PFSK-1 (cell line): Measurements from ENCODE around the gene FAM151A.

Source experiments
- FOXP2 ChIP-seq: optimal IDR thresholded peaks from 2 replicates; pipeline ENCODE3; 2011; ENCODE audit warnings: borderline replicate concordance, control low read depth, inconsistent platforms; ENCODE audit not compliant: insufficient read depth; ENCODE audit errors: extremely low read length, extremely low read depth
- POLR2AphosphoS5 ChIP-seq: IDR thresholded peaks from 2 replicates; pipeline ENCODE4 v1.6.1; 2012; ENCODE audit warnings: low read depth, mild to moderate bottlenecking, control low read depth, low read length, moderate library complexity
- SIN3A ChIP-seq: IDR thresholded peaks from 2 replicates; pipeline ENCODE4 v1.6.1; 2012; ENCODE audit warnings: mild to moderate bottlenecking, low read length, moderate library complexity, borderline replicate concordance; ENCODE audit not compliant: insufficient read depth
- TAF1 ChIP-seq: IDR thresholded peaks from 2 replicates; pipeline ENCODE4 v1.6.1; 2012; ENCODE audit warnings: low read length, control low read depth, borderline replicate concordance; ENCODE audit not compliant: insufficient read depth
- TF ChIP-seq, protein P1 (sequence below), 2 experiments: IDR thresholded peaks; 2 replicates each; pipeline versions ENCODE4 v1.6.1 to v1.8.0; 2011 to 2012; ENCODE audit warnings: low read depth in 2 of 2, low read length in 2 of 2, control low read depth in 1 of 2, inconsistent platforms in 1 of 2, mild to moderate bottlenecking in 1 of 2, moderate library complexity in 1 of 2; ENCODE audit not compliant: insufficient read depth in 1 of 2

The FAM151A gene

GRCh38 chr1:54666333-54666732, 43.0 kb upstream of the FAM151A start:
- TF ChIP-seq TAF1 (no peak), SIN3A (no peak), POLR2AphosphoS5 (no peak), FOXP2 (no peak)
- TF ChIP-seq, protein P1, sequence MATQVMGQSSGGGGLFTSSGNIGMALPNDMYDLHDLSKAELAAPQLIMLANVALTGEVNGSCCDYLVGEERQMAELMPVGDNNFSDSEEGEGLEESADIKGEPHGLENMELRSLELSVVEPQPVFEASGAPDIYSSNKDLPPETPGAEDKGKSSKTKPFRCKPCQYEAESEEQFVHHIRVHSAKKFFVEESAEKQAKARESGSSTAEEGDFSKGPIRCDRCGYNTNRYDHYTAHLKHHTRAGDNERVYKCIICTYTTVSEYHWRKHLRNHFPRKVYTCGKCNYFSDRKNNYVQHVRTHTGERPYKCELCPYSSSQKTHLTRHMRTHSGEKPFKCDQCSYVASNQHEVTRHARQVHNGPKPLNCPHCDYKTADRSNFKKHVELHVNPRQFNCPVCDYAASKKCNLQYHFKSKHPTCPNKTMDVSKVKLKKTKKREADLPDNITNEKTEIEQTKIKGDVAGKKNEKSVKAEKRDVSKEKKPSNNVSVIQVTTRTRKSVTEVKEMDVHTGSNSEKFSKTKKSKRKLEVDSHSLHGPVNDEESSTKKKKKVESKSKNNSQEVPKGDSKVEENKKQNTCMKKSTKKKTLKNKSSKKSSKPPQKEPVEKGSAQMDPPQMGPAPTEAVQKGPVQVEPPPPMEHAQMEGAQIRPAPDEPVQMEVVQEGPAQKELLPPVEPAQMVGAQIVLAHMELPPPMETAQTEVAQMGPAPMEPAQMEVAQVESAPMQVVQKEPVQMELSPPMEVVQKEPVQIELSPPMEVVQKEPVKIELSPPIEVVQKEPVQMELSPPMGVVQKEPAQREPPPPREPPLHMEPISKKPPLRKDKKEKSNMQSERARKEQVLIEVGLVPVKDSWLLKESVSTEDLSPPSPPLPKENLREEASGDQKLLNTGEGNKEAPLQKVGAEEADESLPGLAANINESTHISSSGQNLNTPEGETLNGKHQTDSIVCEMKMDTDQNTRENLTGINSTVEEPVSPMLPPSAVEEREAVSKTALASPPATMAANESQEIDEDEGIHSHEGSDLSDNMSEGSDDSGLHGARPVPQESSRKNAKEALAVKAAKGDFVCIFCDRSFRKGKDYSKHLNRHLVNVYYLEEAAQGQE (IDR thresholded peaks at IDR 0.05; ENCODE audit: insufficient read depth in 1 of 2, low read depth in 2 of 2, low read length in 2 of 2), result no peak

GRCh38 chr1:54665852-54666251, 42.5 kb upstream of the FAM151A start:
- TF ChIP-seq POLR2AphosphoS5 (no peak), TAF1 (no peak), SIN3A (no peak), FOXP2 (no peak)
- TF ChIP-seq, protein P1 (IDR thresholded peaks at IDR 0.05; ENCODE audit: insufficient read depth in 1 of 2, low read depth in 2 of 2, low read length in 2 of 2), result no peak

DNA sequence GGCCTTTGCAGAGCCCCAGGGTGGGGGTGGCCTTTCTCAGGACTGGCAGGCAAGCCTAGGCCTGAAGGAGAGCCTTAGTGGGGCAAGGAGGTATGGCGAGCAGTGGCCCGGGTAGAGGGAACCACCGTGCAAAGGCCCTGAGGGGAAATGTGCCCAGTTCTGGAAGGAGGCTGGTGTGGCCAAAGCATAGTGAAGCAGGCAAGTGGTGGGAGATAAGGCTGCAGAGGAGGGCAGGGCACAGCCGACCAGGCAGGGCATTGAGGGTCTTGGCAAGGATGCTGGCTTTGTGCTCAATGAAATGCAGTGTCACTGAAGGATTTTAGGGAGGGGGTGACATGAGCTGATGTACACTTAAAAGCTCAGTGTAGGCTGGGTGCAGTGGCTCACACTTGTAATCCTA, 41.0 kb upstream of the FAM151A start:
- no peak for TF ChIP-seq SIN3A
- TF ChIP-seq FOXP2, result no peak
- TF ChIP-seq, protein P1 (IDR thresholded peaks at IDR 0.05; ENCODE audit: insufficient read depth in 1 of 2, low read depth in 2 of 2, low read length in 2 of 2), result no peak
- TF ChIP-seq TAF1, result no peak

DNA sequence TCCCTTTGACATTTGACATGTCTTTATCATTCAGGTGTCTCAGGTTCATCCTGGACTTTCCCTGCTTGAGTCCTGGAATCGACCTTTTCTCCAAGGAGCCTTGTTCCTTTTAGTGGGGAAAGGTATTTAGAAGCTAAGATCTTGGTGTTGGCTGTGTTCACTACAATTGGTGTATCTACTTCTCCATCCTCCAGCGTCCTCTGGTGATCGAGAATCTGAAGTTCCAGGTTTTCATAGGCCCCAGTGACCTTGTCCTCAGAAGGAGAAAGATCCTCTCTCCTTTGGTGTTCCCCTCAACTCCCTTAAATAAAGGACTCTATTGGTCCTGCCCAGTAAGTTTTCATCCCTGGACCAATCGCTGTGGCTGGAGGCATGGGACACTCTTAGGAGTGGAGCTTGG, 40.4 kb upstream of the FAM151A start:
- TF ChIP-seq SIN3A (no peak), POLR2AphosphoS5 (no peak), TAF1 (no peak), FOXP2 (no peak)
- TF ChIP-seq, protein P1 (IDR thresholded peaks at IDR 0.05; ENCODE audit: insufficient read depth in 1 of 2, low read depth in 2 of 2, low read length in 2 of 2), result no peak
